Measurements from ENCODE around the gene C1orf74.

C1orf74 gene

DNA sequence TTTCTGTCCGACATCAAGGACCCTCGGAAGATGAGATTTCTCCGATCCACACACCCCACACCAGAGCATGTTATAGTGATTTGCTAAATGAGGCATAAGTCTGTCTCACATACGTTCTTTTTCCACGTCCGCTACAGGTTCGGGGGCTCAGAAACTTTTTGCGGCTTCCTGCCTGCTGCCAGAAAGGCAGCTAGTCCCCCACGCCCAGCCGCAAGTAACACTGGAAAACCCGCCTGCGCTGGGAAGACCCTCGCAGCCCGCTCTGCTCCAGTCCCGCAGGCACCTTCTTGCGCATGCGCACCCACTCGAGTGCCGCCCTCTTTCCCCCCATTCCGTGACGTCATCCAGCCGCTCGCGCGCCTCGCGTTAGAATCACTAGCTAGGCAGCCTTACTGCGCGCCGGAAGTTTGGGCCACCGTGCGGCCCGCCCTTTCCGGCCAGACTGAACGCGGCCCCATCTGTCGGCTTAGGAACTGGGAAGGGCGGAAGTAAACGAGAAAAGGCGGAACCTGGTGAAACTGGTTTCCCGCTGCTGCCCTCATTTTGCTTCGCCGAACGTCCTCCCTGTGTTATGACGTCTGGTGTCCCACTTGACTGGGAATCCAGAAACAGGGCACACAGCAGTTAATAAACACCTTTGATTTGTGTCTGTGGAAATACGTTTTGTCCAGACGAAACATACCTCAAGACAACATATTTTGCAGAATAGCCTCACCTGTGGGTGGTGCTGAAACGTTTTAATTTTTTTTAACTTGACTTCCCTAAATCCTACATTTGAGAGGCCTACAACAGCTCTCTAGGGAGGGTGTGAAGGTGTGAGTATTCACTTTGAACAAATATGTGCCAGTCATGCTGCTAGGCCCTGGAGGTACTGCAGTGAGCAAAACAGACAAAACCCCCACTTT lies at the start of gene C1orf74:
Gene C1orf74, minus strand, starts transcription at position 295 of the 905 bp plus-strand sequence. CDS start 925 bp downstream, outside the sequence.
- DNase-seq (ENCODE audit: low spot score), result peak; percentile 100

DNA sequence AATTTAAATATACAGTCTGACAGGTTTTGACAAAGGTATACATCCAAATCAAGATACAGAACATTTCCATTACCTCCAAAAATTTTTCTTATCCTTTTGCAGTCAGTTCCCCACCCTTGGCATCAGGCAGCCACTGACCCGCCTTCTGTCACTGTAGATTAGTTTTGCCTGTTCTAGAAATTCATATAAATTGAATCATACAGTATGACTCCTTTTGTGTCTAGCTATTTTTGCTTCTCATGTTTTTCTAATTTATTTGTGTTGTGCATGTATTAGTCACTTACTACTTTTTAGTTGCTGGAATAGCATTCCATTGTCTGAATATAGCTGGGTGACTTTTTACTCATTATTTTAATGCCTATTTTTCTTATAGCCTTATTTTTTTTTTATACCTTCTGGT lies 47.3 kb upstream of the C1orf74 start:
- no peak for DNase-seq (ENCODE audit: low spot score)

DNA sequence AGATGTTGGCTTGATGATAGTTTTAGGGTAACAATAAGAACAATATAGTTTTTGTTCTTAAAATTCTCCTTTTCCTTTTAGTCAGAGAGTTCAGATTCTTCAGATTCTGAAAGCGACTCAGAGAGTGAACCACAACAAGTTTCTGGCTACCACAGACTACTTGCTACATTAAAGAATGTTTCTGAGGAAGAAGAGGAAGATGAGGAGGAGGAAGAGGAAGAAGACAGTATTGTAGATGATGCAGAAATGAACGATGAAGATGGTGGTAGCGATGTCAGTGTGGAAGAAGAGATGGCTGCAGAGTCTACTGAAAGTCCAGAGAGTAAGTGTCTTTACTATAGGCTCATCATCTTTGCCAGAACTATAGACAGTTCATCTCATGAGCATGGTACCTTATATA lies 46.4 kb upstream of the C1orf74 start:
- DNase-seq (ENCODE audit: low spot score), result no peak

DNA sequence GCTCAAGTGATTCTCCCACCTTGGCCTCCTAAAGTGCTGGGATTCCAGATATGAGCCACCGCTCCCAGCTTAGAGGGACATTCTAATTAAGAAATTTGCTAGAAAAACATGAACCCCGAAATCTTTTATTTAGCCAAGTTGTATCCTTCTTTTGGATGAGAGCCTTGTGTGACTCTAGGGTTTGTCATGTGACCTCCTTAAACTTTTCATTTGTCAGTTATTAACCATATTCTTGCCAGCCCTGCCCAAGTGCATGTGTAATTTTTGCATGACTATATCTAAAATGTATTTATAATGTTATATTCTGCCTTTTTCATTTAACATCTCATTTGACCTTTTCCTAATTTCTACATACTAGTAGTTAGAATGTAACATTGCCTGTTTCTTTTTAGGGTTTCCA lies 45.4 kb upstream of the C1orf74 start:
- DNase-seq (ENCODE audit: low spot score), result no peak

DNA sequence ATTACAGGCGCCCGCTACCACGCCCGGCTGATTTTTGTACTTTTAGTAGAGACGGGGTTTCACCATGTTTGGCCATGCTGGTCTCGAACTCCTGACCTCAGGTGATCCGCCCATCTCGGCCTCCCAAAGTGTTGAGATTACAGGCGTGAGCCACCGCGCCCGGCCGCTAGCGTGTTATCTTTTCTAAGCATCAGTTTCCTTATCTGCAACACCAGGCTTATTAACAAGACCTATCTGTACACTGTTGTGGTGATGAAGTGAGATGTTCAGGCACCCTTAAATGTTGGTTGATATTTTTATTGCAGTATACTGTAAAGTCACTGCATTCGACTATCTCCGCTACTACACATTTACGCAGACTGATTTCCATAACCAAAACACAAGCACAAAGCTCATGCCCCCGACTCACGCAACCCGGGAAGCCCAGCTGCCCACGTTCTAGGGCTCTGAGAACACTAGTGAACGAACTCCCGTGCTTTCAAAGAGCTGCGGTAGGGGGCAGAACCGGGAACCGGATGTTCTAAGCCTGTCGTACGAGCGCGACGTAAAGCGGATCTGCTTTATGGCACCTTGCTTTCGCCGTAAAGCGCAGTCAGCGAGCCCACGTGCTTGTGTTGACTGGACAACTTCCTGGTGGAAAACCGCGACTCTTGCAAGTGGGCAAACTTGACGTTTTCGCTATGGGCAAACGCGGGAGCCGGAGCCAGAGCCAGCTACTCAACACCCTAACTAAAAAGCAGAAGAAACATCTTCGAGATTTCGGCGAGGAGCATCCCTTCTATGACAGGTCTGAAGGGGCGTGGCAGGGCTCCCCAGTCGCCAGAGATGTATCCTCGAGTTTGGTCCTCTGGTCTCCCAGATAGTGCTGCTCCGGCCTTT lies 43.3 kb upstream of the C1orf74 start, which contains the start of gene UTP25:
Gene UTP25, plus strand, starts transcription at position 589 of the 879 bp plus-strand sequence. Its CDS starts 92 bp downstream, at position 681.
- DNase-seq (ENCODE audit: low spot score), result peak; percentile 94

DNA sequence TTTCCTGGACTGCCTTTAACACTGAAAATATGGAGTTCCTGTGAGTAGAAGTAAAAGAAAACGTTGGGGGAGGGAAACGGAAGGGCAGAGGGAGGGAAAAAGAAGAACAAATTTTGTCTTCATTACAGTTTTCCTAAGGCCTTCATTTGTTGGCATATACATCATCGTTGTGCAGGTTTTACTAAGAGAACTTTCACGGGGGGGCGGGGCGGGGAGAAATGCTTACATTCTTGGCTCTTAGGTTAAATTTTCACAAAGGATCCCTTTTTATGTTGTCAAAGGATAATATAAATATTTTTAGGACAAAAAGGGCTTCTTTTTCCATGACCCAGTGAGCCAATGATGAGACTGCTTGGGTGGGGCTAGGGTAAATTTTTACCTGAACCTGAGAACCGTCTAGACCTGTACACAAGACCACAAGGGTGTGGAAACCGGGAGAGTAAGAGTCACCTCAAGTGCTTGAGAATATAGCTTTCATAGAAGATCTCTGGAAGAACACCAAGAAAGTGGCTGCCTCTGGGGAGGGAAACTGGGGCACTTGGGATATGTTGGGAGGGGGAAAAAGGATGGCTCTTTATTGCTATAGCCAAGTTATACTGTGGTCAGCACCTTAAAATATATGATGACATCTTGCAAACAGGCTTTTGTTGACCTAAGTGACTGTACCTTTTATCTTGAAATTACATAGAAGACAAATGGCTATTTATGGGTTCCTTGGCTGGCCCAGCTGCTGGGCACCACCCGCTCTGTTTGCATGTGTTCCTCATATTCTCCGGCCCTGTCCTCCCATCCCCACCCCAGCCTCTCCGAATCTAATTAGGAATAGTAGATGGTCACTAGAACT lies 41.5 kb upstream of the C1orf74 start:
- no peak for DNase-seq (ENCODE audit: low spot score)

DNA sequence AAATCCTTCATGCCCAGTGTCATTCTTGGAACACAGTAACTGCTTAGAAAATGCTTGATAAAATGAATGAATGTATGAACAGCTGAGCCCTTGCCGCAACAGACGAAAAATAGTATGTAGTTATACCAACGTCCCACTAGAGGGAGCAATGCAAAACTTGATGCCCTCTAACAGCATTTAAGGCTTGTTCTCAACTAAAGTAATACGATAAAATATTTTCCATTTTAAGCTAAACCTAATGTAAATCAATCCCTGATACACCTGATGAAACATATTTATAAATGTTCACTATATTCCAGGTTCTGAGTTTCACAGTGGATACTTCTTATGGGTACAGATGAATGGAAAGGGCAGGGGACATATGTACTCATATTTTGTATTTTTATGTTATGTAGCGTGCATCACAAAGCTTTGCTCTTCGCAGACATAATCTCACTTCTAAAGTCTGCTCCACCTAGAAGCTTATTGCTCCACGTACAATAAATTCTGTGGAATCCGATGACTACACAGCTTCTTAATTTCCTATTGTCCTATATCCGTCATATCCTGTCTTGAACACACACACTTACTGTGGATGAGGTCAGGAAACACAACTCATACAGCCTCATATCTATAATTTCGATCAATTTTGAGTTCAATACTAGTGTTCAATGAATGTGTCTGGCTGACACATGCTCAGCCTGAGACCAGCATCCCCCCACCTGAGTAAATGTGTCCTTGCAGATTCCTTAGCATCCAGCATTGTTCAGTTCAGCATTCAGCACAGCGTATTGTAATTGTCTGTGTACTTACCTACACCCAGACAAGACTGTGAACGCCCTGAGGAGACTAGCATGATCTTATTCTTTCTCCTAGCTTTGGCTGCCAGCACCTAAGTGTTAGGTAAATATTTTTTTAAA lies 39.0 kb upstream of the C1orf74 start:
- DNase-seq (ENCODE audit: low spot score), result no peak

DNA sequence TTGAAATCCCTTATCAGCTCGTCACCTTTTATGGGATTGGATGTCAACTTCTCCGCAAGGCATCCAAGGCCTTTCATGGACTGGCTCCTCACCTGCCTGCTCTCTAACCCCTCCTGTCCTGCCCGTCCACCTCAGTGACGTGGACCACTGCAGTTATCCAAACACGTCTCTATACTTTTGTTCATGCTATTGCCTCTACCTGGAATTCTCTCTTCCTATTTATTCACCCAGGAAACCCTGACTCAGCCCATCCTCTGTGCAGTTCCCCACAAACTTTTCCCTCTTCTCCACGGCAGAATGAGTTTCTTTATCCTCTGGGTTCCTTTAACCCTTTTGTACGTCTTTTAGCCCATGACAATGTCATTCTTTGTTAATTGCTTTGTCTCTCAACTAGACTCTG lies 38.3 kb upstream of the C1orf74 start:
- DNase-seq (ENCODE audit: low spot score), result no peak

DNA sequence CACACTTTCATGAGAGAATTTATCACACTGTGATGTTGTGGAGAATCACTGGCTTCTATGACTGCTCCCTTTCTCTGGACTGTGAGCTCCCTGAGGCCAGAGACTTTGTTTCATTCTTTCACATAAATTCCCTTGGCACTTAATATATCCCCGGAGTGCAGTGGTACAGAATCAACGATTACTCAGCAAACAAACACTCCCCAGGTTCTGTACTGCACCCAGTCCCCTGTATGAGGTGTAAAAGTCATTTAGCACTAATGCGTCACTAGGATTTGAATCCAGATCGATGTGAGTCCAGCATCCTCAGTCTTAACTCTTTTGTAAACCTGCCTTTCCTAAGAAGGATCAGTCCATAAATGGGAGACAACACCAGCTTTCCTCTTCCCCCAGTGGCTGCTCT lies 36.6 kb upstream of the C1orf74 start:
- no peak for DNase-seq (ENCODE audit: low spot score)

DNA sequence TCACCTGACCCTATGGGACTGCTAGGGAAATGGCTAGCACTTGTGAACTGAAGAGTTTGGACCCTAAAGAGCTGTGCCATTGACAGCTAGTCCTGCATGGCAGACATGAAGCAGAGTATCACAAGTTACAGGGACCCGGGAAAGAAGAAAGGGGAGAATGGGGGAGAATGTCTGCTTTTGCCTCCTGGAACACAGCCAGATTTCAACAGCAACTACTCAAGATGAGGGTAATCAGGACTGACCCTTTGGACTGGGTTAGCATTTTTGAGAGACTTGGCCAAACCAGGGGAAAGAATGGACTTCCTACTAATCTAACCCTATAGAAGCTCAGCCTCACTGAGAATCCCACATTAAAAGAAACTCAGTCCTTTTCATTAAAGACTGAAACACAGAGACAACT lies 34.7 kb upstream of the C1orf74 start:
- DNase-seq (ENCODE audit: low spot score), result no peak

DNA sequence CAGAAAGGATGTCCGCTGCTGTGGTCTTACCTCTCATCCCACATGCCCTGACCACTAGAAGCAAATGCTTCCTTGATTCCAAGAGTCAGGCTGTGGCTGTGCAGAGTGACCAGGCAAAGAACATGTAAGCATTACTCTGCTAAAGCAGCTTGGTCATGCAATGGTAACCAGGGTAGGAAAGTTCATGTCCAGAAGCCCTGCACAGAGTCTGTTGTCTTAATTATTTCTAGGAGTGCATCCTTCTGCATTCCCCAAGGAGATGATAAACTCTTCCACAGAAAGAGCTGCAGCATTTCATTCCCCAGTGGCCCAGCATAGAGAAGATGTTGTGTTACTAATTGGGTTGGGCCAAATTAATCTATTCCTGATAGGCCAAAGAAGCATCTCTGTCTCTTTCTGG lies 33.3 kb upstream of the C1orf74 start:
- DNase-seq (ENCODE audit: low spot score), result no peak

DNA sequence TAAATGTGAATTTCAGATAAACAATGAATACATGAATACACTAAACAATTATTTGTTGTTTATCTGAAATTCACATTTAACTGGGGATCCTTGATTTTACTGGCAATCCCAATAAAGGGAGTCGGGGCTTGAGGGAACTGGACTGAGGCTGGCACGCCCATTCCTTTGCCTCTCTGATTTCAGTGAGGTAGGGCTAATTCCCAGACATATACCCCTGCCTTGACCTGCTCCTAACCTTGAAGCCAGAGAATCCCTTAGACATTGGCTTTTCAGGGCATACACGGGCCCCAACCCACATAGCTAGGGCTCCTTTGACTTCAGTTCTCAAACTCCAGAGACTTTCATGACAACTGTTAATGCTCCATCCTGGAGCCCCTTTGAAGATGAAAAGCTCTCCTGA lies 32.6 kb upstream of the C1orf74 start:
- no peak for DNase-seq (ENCODE audit: low spot score)

DNA sequence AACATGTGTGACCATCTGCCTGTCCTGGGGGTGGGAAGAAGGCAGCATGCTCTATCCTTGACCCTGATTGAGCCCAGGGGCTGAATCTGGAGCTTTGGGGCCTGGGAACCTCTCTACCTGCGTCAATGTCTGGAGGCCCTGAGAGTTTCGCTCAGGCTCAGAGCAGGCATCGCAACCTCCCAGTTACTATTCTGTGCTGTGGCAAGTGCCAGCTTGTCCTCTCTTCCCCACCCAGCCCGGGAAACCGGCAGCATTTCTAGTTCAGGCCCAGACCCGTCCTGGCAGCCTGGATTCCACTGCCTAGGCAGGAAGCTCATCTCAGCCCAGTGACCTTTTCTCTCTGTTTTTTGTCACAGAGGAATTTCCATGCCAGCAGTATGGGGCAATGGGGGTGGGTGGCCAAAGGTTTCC lies 31.6 kb upstream of the C1orf74 start:
- DNase-seq (ENCODE audit: low spot score), result no peak

DNA sequence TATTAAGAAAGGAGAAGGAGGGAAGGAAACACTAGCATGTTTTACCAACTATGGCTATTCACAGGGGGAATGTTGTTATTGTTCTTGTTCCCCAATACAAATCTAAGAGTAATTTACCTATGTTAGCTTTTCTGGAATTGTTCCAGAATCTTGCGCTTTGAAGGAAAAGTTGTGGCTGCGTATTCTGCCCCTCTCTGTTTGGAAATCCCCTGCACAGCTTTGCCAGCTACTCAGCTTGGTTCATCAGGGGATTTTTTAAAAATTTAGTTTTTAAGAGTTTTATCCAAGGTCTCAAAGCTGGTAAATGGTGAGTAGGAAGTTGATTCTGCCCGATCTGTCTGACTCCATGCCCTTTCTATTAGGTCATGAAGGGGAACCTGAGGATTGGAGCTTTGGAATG lies 31.1 kb upstream of the C1orf74 start:
- no peak for DNase-seq (ENCODE audit: low spot score)

DNA sequence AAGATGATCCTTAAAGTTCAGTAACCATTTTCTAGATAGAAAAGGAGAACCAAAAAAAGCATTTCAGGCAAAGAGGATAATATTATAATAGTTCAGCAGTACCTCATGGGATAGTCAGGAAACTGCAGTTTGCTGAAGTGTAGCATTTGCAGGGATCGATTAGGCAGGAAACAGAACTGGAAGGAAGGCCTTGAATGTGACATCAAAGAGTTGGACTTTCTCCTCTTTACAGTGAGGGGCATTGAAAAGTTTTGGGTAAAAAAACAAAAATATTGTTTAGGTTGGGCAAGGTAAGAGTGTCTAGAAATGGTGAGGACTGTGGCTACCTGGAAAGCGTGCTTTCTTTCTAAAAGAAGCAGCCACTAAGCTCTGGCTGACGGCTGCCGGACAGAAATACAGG lies 29.5 kb upstream of the C1orf74 start:
- DNase-seq (ENCODE audit: low spot score), result no peak

DNA sequence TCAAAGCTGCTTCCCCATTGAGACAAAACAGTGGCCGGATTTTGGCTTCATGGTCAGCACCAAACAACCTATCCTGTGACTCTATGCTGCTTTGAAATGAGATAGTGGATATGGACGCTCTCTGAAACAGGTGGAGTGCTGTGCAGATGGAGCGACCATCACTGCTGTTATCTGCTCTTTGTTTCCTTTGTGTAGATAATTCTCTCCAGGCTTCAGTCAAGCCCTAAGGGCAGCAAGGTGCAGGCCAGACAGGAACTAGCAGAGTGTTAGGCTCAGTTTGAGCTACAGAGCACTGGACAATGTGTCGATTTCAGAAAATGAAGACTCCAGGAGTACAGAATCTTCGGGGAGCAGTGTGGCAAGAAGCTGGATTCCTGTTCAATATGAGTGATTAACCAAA lies 26.4 kb upstream of the C1orf74 start:
- DNase-seq (ENCODE audit: low spot score), result no peak

DNA sequence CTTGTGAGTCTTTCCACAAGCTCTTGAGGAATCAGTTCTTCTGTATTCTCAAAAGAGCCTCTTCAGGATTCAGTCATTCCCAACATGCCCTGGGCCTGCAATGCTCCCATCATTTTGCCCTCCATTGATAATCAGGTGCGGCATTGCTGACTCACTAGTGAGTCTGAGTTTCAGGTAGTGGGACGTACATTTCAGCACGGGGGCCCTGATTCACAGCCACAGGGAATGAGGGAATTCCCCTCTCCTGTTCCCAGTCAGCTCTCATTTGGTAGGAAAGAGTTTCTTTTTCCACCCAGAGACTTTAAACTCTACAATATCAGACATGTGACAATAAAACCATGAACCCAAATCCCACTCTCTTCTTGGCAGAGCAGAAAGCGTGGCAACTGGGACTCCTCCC lies 25.3 kb upstream of the C1orf74 start:
- no peak for DNase-seq (ENCODE audit: low spot score)

DNA sequence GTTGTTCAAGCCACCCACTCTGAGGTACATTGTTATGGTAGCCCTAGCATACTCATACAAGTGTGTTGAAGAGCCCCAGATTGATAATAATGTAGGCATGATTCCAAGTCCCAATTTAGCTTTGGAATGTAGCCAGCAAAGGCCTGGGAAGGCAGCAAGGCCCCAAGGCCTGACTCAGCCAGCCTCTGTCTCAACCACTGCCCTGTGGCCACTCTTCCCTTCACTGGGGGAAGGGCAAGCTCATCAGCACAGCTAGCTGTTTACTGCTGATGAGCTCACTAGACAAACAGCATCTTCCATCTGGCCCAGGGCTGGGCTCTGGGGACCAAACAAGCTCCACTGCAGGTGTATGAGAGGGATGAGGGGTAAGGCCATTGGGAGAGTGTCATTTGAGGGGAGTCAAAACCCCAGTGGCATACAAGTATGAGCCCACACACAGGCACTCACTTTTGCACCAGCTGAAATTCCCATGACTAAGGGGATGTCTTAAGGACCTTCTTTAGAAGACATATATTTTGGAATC lies 23.8 kb upstream of the C1orf74 start:
- DNase-seq (ENCODE audit: low spot score), result no peak

DNA sequence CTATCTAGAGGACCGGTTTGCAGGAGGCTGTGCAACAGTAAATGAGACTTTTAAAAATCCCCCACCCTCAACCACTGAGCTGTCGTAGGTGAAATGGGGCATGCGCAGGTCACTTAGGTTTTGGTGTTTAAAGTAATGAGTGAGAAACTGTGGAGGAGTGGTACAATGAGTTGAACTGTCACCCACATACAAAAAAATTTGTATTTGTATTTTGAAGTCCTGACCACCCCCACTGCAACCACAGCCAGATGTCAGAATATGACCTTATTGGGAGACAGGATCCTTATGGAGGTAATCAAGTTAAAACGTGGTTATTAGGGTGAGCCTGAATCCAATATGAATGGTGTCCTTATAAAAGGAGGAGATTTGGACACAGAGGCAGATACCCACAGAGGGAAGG lies 23.1 kb upstream of the C1orf74 start:
- DNase-seq (ENCODE audit: low spot score), result no peak

DNA sequence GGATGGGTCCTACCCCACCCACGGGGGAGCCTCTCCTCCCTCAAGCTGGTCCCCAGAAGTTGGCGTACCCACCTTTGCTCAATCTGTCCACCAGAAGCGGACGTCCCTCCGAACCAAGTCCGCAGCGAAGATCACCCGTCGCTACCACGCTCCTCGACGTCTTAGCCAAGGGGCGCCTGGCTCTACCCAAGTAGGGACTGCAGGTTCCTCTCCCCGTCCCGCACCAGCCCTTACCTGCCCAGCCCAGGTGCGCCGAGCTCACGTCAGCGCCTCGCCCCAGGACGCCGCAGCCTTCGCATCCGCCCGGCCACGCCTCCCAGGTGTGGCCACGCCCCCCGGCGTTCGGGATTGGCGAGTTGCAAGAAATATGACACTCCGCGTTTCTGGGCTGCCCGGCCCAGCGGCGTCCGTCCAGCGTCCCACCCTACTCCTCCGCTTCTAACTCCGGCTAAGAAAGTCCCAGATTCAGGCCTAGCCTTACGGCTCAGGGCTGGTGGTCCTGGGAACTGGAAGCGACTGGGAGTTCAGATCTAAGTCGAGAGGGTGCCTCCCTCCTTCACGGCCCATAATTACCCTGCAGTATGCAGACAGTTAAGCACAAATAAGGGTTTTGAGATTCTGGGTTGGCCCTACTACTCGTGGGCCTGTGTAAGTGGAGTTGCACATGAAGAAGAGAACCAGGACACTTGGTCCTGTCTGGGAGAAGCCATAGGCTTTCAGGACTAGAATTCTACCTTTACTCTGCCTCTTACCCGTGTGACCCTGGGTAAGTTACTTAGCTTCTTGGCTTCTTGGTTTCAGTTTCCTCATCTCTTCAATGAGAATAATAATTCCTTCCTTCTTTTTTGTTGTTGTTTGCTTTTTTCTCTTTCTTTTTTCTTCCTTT lies 21.8 kb upstream of the C1orf74 start, which contains the start of gene IRF6:
Gene IRF6, minus strand, starts transcription at position 268 of the 886 bp plus-strand sequence. CDS start 4,729 bp downstream, outside the sequence.
- DNase-seq (ENCODE audit: low spot score), result peak; percentile 77

Data from left forelimb (tissue), 1 donor.